HG02840 (cell line): Measurements from ENCODE around the gene THAP10.

Experiments
- ATAC-seq: cut with Tn5 transposase; IDR thresholded peaks from one replicate; pipeline ENCODE4 v1.9.1; 2021; ENCODE audit warnings: mild to moderate bottlenecking, moderate library complexity, moderate number of reproducible peaks; ENCODE audit not compliant: unreplicated experiment, low FRiP score

THAP10 gene

DNA sequence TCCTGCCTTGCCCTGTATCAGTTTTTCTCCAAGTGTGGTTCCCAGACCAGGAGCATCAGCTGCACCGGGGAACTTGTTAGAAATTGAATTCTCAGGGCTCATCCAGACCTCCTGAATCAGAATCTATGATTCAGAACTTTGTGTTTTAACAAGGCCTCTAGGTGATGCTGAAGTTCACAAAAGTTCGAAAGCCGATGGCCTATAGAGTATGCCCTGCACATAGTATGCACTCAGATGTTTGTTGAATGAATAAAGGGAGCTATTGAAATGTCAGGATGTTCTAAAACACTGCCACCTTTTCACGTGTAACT lies 37.6 kb downstream of the THAP10 start:
- ATAC-seq = no peak

DNA sequence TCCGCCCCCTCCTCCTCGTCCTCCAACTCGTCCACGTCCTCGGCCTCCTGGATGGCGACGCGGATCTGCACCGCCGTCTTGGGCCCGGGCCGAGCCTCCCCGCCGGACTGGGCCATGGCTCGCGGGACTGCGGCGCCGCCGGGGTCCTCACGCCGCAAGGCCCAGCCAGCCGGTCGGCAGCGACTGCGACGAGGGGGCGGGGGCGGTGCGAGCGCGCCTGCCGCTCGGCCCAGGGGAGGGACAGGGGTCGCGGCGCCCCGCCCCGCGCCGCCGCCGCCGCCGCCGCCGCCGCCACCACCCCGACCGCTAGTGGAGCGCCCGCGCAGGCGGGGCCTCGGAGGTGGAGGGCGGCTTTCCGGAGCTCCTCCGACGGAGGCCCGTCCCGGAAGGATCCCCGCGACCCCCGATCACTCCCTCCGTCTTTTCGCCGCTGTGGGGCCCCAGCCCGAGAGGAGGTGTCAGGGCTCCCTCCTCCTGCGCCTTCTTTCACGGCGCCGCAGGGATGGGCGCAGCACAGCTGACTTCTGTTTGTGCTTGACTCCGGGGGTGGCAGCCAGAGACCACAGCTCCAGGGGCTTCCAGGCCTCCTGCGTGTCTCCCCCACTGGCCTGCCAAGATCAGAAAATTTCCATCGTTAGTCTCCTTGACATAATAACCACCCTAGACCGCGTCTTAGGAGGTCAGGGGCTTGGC lies 38.1 kb downstream of the THAP10 start, which contains the start of gene LARP6:
LARP6 (minus strand) TSS at position 185 of the 693 bp plus-strand sequence; CDS start at position 116, 69 bp downstream.
- ATAC-seq = no peak

DNA sequence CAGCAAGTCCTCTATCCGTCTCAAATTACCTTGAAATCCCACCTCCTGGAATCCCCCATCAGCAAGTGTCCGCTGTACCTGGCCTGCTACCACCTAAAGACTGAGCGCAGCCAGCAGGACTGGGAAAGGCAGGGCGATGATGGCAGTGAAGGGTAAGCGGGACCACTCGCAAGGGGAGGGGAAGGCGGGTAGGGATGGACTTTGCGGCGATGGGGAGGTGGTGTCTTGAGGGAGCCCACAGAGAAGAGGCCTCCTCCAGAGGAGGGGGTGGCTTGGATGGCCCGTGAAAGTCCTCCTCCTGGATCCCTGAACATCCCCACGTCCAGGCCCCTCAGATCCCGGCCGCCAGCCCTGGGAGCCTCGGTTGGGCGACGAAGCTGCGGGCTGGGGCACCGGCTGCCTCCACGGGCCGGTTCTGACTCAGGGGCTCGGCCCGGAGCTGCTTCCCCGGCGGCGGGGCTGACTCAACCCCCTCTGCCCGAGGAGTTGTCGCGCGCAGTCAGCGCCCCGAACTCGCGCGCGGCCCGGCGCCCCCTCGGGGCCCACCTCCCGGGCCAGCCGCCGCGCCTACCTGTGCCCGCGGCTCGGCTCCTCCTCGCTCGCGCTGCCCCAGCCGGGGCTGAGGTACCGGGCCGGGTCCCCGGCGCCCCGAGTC lies 38.8 kb downstream of the THAP10 start:
- no peak for ATAC-seq

DNA sequence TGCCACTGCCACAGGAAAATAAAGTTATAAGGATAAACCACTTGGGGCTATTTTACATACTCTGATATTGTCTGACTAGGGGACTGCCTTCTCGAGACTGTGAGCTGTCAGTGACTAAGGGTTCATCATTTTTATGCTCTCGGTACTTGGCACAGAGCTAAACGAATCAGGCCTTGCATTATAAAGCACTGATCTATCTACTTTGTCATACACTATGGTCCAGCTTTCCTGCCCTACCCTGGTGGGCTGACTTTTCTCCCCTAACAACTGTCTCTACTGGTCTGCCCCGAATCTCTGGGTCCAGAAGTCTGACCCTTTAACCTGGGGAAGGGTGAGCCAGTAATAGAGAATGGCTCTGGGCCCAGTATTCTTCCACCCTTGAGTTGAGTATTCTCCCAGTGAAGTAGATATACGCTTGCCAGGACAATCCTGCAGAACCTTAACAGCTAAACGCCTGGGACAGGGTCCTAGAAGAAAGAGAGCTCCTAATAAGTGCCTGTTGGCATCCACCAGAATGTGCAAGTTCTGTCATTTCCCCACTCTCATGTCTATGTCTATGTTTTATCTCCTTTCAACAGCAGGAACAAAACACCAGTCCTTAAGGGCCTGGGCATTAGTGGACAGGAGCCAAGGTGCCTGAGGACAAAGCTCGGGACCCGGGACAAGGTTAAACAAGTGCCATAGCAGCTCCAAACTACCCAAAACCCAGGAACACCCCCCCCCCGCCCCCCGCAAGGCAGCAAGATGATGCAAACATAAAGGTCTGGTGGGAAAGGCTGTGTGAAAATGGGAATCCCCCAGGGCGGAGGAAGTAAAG lies 39.5 kb downstream of the THAP10 start:
- ATAC-seq = no peak

DNA sequence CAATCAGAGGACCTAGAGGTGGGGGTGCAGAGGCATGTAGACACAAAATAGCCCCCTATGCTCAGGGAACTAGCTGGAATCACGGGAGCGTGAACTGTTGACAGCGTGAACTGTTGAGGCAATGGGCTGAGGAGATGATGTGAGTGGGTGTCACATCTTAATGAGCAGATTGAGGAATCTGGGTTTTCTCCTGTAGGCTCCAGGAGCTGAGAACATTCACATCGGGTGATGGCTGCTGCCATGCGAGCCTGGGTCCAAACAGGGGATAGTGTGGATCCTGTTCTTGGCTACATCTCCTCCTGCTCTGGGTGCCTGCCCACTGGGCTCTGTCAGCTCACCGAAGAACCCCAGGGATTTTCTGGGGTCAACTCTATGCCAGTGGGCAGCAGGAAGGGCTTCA lies 40.3 kb downstream of the THAP10 start:
- no peak for ATAC-seq

DNA sequence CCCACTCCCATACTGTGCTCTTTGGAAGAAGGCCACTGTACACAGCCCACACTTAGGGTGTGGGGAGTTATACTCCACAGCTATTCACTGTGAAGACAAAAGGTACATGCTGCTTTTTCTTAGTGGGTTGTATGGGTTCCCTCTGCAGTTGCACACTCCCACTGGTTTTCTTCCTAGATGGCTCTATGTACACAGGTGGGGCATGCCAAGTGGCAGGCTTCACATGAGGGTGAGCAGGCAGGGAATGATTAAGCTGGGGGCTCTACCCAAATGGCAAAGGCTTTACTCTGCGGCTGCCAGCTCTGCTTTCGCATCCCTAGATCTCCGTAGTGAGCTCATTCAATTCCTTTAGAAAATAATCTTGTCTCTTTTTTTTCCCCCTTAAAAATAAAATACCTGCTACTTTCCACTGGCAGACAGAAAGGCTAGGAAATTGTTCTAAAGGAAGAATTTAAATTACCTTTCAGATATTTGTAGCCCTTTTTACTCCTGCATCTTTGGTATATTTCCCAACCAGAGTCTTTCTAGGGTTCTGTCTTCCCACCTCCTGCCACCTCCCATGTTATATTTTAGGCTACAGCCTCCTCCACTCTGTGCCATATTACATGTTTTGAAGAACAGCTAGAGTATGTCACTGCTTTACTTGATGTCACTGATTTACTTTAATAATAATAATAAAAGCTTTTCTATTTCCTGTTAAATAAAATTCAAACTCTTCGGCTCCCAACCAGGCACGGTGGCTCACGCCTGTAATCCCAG lies 46.5 kb downstream of the THAP10 start:
- no peak for ATAC-seq

DNA sequence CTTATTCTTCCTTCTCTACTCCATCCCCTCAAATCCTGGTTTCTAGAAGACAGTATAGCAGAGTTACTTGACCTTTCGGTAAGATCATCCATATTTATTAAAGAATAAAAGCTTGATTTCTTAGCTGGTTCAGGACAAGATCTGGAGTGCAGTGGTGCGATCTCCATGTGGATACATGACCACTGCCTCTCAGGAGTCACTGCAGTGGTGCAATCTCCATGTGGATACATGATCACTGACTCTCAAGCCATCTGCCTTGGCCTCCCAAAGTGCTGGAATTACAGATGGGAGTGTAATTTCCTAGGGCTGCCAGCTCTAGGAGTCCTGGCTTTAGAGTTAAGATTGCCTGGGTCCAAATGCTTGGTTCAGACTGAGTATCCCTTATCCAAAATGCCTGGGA lies 54.8 kb downstream of the THAP10 start:
- ATAC-seq = no peak

DNA sequence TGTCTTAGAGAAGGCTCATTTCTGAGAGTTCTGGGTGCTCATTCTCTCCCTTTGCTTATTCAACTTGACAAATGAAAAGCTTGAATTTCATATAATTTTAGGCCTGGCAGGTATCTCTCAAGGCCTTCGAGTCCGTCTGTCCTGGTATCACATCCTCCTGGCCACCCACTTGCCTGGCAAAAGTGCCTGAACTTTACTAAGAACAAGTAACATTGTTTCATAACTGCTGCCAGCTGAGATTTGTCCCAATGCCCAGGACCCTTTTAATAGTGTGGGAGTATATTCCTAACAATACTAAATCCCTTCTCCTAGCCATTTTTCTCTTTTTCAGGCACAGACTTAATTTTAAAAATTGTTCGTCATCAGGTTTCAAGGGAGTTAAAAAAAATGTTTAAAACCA lies 56.4 kb downstream of the THAP10 start:
- no peak for ATAC-seq

DNA sequence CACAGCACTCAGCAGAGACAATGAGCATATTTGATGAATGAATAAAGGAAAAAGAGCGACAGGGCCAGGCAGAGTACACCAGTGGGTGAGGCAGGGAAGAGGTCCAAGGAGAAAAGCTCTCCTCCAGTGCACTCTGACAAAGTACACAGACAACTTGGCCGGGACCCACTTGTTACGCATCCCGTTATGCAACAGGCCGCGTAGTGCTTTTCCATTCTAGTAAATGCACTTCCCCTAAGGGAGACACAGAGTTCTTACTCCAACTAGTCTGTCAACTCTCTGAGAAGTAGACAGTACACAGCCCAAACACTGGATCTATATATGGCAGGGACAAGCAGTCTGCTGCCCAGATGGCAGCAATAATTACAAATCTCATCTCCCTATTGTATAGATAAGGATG lies 56.8 kb downstream of the THAP10 start:
- ATAC-seq = no peak

DNA sequence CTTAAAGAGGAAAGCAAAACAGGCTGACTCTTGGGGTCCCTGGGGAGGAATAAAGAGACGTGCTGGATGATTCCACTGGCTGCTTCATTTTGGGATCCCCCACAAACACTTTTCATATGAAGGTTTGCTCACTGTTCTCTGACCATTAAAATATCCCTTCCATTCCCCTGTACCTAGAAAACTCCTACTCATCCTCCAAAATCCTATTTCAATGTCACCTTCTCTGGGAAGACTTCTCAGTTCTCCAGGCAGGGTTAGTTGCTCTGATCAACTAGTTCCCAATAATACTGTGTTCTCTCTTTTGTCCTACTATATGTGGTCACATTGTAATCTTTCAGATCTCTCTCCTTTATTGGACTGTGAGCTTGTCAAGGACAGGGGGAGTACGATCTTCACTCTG lies 57.2 kb downstream of the THAP10 start:
- ATAC-seq = no peak

DNA sequence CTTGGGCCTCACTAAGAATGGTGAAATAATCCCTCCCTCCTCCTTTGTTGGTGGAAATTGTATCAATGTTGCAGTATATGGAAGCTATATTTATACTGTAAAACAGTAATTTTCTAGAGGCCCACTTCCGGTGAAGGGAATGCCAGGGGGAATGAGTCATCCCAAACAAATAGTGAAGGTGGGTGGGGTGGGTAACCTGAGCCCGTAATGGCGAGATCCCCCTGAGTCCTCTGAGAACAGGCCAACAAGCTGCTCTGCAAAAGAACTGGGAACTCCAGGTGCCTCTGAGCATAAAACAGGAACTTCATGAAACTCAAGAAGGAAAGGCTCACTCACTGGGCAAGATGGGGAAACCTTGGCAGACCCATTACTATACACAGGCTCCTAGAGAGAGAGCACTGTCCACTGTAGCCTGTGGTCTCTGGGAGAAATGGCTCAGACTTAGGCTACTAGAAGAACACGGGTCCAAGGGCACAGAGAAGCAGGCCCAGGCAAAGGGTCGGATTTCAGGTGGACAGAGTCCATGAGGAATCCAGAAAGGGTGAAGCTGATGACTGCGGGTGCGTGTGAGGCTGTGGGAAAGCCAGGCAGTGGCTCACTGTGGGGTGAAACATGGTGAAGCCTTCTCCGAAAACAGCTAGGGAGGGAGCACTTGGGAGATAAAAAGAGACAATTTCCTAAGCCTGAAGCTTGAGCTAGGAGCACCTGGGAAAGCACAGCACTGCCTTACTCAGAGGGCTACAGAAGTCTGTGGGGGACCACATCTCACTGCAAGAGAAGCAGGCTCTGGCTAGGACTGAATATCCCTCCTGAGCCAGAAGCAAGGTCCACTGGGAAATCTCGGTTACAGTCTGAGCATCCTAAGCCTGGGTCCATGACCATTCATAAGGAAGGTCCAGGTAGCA lies 58.1 kb downstream of the THAP10 start:
- no peak for ATAC-seq

DNA sequence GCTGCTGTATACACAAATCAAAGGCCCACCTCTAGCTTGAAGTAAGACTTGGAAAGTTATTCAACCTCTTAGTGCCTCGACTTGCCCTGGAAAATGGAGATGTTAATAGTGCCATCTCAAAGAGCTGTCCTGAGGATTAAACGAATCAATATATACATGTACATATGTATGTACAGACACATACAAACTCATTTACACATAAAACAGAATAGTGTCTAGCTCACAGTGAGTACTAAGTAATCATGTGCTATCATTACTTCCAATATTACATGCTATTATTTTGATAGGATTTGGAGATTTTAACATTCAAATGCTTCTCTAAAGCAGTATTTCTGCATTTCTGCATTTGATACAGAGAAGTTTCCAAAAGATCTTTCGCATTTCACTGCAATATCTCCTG lies 58.8 kb downstream of the THAP10 start:
- no peak for ATAC-seq

DNA sequence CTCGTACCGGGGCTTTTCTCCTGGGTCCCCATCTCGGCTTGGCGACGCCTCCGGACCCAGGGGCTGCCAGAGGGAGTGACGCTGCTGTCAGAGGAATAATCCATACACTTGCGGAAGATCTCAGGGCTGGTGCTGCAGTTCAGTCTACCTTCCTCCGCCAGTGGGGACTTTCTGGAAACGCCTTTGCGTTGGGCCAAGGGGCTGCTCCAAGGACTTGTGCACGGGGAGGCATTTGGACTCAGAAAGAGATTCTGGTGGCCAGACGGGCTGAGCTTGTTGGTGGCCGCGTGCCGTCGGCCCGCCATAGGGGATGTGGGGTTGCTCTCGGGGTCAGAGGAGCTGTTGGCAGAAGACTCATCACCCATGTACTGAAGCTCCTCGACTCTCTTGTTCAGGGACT lies 60.1 kb downstream of the THAP10 start:
- ATAC-seq = no peak
